ENCODE measurements around the gene HLA-E. TPM values are rescaled to one million over a fixed set of nuclear protein-coding genes. Genes with fewer than 3 reads are reported as not detected.
"Not testable (repeated sequence)": the region's sequence is repeated elsewhere in the genome, so short reads cannot be mapped to it uniquely, and the experiment has no call there.

Gene HLA-E
- polyA plus RNA-seq, 3 donors: 93.8 to 126 (median 103) TPM

- DNase-seq (ENCODE audit: extremely low read depth in 1 of 11, low read depth in 9 of 11, low spot score in 4 of 11): no peak
These were observed 5.1 kb downstream of the HLA-E start for GRCh38 chr6:30494291-30494861.

- DNase-seq (ENCODE audit: extremely low read depth in 1 of 11, low read depth in 9 of 11, low spot score in 4 of 11): not testable (repeated sequence)
These were observed 5.8 kb downstream of the HLA-E start for GRCh38 chr6:30495060-30495459.

- no peak for DNase-seq (ENCODE audit: extremely low read depth in 1 of 11, low read depth in 9 of 11, low spot score in 4 of 11)
These were observed 6.7 kb downstream of the HLA-E start for GRCh38 chr6:30495993-30496392.

- not testable (repeated sequence) for DNase-seq (ENCODE audit: extremely low read depth in 1 of 11, low read depth in 9 of 11, low spot score in 4 of 11)
These were observed 7.9 kb downstream of the HLA-E start for GRCh38 chr6:30497261-30497599.

- no peak for DNase-seq (ENCODE audit: extremely low read depth in 1 of 11, low read depth in 9 of 11, low spot score in 4 of 11)
These were observed 8.4 kb downstream of the HLA-E start for GRCh38 chr6:30497714-30498113.

- DNase-seq (ENCODE audit: extremely low read depth in 1 of 11, low read depth in 9 of 11, low spot score in 4 of 11): not testable (repeated sequence)
These were observed 9.4 kb downstream of the HLA-E start for GRCh38 chr6:30498705-30499104.

GRCh38 chr6:30500421-30501355 lies 11.4 kb downstream of the HLA-E start:
- no peak for DNase-seq (ENCODE audit: extremely low read depth in 1 of 11, low read depth in 9 of 11, low spot score in 4 of 11)

GRCh38 chr6:30507849-30508827 lies 18.8 kb downstream of the HLA-E start:
- DNase-seq (ENCODE audit: extremely low read depth in 1 of 11, low read depth in 9 of 11, low spot score in 4 of 11): no peak

GRCh38 chr6:30508890-30509736 lies 19.8 kb downstream of the HLA-E start:
- no peak for DNase-seq (ENCODE audit: extremely low read depth in 1 of 11, low read depth in 9 of 11, low spot score in 4 of 11)

- DNase-seq (ENCODE audit: extremely low read depth in 1 of 11, low read depth in 9 of 11, low spot score in 4 of 11): no peak
These were observed 21.3 kb downstream of the HLA-E start for GRCh38 chr6:30510419-30511168.

GRCh38 chr6:30511169-30511546 lies 21.8 kb downstream of the HLA-E start:
- no peak for DNase-seq (ENCODE audit: extremely low read depth in 1 of 11, low read depth in 9 of 11, low spot score in 4 of 11)

GRCh38 chr6:30513451-30513850 lies 24.1 kb downstream of the HLA-E start:
- no peak for DNase-seq (ENCODE audit: extremely low read depth in 1 of 11, low read depth in 9 of 11, low spot score in 4 of 11)

- no peak for DNase-seq (ENCODE audit: extremely low read depth in 1 of 11, low read depth in 9 of 11, low spot score in 4 of 11)
These were observed 25.8 kb downstream of the HLA-E start for GRCh38 chr6:30515106-30515505.

GRCh38 chr6:30515944-30516753 lies 26.8 kb downstream of the HLA-E start:
- DNase-seq (ENCODE audit: extremely low read depth in 1 of 11, low read depth in 9 of 11, low spot score in 4 of 11): peak; percentile 66 to 91 (median 84)

- DNase-seq (ENCODE audit: extremely low read depth in 1 of 11, low read depth in 9 of 11, low spot score in 4 of 11): not testable (repeated sequence)
These were observed 27.4 kb downstream of the HLA-E start for GRCh38 chr6:30516754-30517076.

GRCh38 chr6:30517767-30518504 lies 28.6 kb downstream of the HLA-E start:
- DNase-seq (ENCODE audit: extremely low read depth in 1 of 11, low read depth in 9 of 11, low spot score in 4 of 11): not testable (repeated sequence)
